CD4-positive, alpha-beta T cell treated with Interleukin-17A for 1 hour (primary cell): Measurements from ENCODE around the gene MED13.

Experiments
- DNase-seq: peaks from one replicate; pipeline ENCODE4 v3.0.0-alpha.2; 2020

The MED13 gene, protein sequence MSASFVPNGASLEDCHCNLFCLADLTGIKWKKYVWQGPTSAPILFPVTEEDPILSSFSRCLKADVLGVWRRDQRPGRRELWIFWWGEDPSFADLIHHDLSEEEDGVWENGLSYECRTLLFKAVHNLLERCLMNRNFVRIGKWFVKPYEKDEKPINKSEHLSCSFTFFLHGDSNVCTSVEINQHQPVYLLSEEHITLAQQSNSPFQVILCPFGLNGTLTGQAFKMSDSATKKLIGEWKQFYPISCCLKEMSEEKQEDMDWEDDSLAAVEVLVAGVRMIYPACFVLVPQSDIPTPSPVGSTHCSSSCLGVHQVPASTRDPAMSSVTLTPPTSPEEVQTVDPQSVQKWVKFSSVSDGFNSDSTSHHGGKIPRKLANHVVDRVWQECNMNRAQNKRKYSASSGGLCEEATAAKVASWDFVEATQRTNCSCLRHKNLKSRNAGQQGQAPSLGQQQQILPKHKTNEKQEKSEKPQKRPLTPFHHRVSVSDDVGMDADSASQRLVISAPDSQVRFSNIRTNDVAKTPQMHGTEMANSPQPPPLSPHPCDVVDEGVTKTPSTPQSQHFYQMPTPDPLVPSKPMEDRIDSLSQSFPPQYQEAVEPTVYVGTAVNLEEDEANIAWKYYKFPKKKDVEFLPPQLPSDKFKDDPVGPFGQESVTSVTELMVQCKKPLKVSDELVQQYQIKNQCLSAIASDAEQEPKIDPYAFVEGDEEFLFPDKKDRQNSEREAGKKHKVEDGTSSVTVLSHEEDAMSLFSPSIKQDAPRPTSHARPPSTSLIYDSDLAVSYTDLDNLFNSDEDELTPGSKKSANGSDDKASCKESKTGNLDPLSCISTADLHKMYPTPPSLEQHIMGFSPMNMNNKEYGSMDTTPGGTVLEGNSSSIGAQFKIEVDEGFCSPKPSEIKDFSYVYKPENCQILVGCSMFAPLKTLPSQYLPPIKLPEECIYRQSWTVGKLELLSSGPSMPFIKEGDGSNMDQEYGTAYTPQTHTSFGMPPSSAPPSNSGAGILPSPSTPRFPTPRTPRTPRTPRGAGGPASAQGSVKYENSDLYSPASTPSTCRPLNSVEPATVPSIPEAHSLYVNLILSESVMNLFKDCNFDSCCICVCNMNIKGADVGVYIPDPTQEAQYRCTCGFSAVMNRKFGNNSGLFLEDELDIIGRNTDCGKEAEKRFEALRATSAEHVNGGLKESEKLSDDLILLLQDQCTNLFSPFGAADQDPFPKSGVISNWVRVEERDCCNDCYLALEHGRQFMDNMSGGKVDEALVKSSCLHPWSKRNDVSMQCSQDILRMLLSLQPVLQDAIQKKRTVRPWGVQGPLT (N-terminal part only)

GRCh38 chr17:62064791-62065563, at the start of gene MED13:
TSS of gene MED13 (minus strand) at chr17:62065278. CDS start at chr17:62065205, 73 bp downstream.
- DNase-seq, result peak; percentile 76

- no peak for DNase-seq
Measured at GRCh38 chr17:62112229-62112628, 47.2 kb upstream of the MED13 start.

DNA sequence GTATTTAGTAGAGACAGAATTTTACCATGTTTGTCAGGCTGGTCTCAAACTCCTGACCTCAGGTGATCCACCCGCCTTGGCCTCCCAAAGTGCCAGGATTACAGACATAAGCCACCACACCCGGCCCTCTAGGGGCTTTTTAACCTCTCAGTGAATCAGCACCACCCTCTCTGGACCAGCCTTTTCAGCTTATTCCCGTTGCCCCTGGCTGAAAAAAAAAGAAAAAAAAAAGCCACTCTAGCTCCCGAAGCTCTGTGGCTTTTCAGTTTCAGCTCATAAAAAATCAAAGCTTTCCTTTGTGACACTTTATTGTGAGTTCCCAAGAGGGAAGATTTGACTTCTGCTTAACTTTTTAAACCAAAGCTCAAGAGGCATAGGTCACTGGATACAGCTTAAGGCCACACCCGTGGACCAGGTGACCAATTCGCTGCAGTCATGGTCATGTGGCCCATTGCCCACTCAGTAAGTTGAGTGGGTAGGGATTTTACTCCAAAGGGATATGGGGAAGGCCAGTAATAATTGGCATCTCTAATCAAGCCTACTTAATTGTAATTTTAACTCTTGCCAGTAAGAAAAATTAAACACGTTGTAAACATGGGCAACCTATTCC, 46.6 kb upstream of the MED13 start:
- DNase-seq, result no peak

- no peak for DNase-seq
Measured at GRCh38 chr17:62110923-62111484, 45.9 kb upstream of the MED13 start.

DNA sequence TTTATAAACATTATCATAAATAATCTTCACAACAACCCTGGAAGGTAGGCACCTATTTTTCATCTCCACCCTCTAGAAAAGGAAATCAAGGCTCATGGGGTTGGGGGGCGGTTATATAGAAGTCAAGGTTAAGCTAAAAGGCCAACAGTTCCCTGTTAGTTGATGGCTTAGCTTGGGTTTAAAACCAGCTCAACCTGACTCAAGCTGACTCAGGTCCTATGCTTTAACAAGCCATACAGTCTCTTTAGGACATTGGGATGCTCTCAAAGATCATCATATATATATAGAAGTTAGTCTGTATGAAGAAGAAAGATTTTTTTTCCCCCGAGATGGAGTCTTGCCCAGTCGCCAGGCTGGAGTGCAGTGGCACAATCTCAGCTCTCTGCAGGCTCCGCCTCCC, 44.8 kb upstream of the MED13 start:
- no peak for DNase-seq

- peak; percentile 43 for DNase-seq
Measured at GRCh38 chr17:62109378-62109902, 44.4 kb upstream of the MED13 start.

- DNase-seq, result no peak
Measured at GRCh38 chr17:62105861-62106260, 40.8 kb upstream of the MED13 start.

DNA sequence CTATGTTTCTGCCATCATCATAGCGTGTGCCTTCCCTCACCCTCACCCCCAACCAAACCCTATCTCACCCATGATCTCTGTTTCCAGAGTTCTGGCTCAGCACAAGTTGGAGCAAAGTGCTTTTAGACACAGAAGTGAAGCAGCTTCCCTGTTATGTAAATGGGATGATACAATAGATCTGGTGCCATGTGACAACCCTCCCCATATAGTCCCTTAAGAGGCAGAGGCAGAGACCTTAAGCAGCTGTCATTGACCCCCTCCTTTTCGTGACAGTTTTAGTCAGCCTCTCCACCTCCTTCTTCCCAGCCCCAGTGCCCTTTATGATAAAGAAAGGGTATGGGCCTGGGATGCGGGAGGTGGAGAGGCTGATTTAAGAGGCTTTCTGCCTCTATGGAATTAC, 40.3 kb upstream of the MED13 start:
- no peak for DNase-seq

DNA sequence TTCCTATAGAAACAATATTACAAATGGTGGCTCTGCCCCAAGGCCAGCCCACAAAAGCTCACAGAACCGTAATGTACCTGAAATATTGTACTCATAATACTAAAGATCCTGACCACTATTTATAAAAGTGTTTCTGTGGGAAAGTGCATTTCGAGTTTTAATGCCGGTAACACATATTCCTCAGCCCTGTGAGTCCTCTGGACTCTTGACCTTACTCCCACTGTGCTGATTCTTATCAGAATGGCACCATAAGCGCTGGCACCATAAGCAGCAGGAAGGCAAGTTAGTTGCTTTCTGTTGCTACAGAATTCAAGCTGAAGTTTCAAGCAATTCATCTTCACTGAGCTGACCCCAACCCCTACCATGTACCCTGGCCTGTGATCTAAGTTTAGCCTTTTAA, 36.4 kb upstream of the MED13 start:
- DNase-seq, result no peak

DNA sequence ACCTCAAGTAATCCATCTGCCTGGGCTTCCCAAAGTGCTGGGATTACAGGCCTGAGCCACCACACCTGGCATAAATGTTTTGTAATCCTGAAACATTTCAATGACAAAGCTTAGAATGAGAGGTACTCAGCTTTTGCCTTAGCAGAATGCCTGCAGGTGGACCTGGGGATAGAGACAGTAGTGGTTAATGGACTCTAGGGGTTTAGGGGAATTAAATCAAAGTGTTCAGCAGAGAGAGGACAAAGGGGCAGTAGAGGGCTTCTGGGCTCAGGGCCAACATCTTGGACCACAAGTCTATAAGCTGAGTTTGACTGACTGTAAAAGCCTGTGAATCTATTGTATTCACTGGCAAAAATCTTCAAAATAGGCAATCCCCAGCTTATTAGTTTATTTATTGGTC, 36.0 kb upstream of the MED13 start:
- no peak for DNase-seq

DNA sequence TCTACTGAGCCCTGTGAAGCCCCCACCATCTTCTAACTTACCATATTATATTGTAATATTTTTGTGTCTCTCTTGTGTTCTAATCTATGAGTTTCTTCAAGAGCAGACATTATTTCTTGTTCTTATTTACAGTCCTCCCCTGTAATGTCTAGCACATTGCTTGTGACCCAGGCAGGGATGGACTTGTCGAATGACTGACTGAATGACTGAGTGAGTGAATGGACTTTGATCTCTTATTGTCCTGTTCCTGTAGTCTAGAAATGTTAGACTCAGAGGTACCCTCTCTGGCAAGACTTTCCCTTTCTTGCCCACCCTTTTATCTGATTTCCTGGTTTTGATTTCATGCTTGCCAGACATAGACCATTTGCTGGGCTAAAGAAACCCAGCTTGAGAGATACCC, 35.0 kb upstream of the MED13 start:
- DNase-seq, result no peak

DNA sequence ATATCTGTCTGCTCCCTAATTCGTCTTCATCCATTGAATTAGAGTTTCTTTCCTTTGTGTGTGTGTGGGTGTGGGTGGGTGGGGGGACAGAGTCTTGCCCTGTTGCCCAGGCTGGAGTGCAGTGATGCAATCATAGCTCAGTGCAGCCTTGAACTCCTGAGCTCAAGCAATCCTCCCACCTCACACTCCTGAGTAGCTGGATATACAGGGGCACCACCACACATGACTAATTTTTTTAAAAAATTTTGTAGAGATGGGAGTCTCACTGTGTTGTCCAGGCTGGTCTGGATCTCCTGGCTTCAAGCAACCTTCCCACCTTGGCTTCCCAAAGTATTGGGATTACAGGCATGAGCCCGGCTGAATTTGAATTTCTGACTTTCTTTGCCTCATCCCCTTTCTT, 34.5 kb upstream of the MED13 start:
- DNase-seq, result no peak

DNA sequence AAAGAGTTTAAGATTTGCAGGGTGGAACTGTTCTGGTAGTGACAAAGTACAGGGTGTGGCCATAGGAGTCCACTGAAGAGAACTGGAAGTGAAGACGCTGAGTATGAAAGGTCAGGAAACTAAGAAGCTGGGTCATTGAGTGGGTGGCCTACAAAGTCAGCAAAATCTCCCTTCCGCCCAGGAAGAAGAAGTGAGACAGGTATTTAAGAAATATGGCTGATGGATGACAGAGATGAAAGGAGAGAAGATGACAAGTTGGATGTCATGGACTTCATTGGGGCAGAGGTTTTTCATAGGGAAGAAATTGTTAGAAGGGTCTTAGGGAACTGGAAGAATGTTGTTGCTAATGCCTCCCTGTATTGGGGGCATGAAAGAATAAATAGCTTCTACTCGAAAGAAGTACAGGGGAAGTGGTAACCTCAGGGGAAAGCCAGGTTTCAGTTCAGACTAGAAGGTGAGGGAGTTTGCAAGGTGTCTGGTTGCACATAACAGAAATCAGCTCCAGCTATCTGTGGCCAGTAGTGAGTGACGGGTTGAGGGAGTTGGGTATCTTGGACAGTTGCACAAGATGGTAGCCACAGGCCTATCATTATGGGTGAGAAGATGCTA, 33.6 kb upstream of the MED13 start:
- no peak for DNase-seq

- no peak for DNase-seq
Measured at GRCh38 chr17:62096401-62096670, 31.3 kb upstream of the MED13 start.

GRCh38 chr17:62094175-62094574, 29.1 kb upstream of the MED13 start:
- no peak for DNase-seq

DNA sequence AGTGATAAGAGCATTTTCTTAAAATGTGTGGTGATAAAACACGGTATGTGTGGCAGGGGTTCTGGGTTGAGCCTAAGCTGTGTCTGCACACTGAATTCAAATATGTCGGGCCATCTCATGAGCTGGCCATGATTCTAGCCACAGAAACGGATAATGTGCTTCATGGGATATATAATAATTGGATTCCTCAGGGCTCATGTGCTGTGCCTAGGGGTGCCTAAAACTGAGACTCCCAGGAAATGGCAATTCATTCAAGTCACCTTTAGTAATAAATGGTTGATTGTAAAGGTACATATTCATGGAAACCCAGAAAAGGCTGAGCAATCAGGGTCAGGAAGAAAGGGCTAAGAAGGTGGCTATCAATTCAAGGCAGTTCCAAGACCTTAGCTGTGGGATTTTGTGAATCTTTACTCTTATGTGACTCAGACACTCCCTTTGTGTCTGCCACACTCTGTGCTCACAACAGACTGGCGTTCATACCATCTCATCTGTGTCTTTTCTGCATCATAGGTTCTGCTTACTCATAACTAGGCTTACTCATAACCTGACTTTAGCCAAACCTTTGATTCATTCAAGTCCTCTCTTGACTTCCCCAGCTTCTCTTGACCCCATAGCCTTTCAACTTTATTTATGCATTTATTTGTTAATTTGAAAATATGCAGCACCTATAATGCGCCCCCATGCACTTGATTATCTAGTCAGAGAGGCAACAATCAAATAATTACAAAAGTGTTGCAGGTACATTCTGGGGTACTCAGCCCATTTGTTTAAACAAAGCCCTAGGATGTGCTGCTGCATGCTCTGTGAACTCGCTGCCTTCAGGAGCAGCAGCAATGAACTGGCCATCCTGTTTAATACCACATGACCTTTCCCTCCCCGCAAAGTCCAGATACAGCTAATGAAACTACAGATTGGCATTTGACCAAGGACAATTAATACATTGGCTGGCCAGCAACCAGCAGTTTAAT, 28.4 kb upstream of the MED13 start:
- DNase-seq, result no peak

- DNase-seq, result no peak
Measured at GRCh38 chr17:62092784-62093183, 27.7 kb upstream of the MED13 start.

GRCh38 chr17:62091804-62092203, 26.7 kb upstream of the MED13 start:
- DNase-seq, result no peak

GRCh38 chr17:62090868-62091267, 25.8 kb upstream of the MED13 start:
- no peak for DNase-seq
